Liver (tissue), 9 donors: ENCODE data around the gene TTC34. TPM values are rescaled to one million over a fixed set of nuclear protein-coding genes. Genes with fewer than 3 reads are reported as not detected.

Experiments used
- DNase-seq: peaks from one replicate; pipeline ENCODE4 v3.0.0-alpha.2; 2017; ENCODE audit warnings: low spot score
- H3K27ac ChIP-seq, 2 donors: one replicate each; pipeline ENCODE4 v1.7.0; 2013; ENCODE audit warnings: inconsistent platforms in 2 of 2, low read length in 2 of 2, control low read depth in 1 of 2, low read depth in 1 of 2, mild to moderate bottlenecking in 1 of 2
- H3K27me3 ChIP-seq, 4 donors: one replicate each; pipeline versions ENCODE4 v1.6.1 to v1.7.0; 2013; ENCODE audit warnings: low read length in 3 of 4, inconsistent platforms in 1 of 4, mild to moderate bottlenecking in 1 of 4, moderate library complexity in 1 of 4; ENCODE audit not compliant: control insufficient read depth in 4 of 4, insufficient read depth in 4 of 4
- H3K36me3 ChIP-seq, 4 donors: one replicate each; pipeline versions ENCODE4 v1.6.1 to v1.7.0; 2013; ENCODE audit warnings: low read length in 3 of 4, mild to moderate bottlenecking in 3 of 4, low read depth in 1 of 4, moderate library complexity in 1 of 4; ENCODE audit not compliant: control insufficient read depth in 4 of 4, insufficient read depth in 3 of 4
- H3K4me1 ChIP-seq, 4 donors: one replicate each; pipeline versions ENCODE4 v1.6.1 to v1.7.0; 2013; ENCODE audit warnings: low read length in 3 of 4, mild to moderate bottlenecking in 3 of 4, moderate library complexity in 1 of 4; ENCODE audit not compliant: control insufficient read depth in 4 of 4, insufficient read depth in 4 of 4
- H3K4me3 ChIP-seq, 3 donors: one replicate each; pipeline versions ENCODE4 v1.6.1 to v1.7.0; 2013; ENCODE audit warnings: low read length in 3 of 3, control low read depth in 1 of 3, low read depth in 1 of 3, mild to moderate bottlenecking in 1 of 3
- H3K9ac ChIP-seq, 2 donors: one replicate each; pipeline ENCODE4 v1.7.0; 2013; ENCODE audit warnings: low read length in 2 of 2, mild to moderate bottlenecking in 2 of 2, moderate library complexity in 2 of 2, control low read depth in 1 of 2, low read depth in 1 of 2
- H3K9me3 ChIP-seq, 4 donors: one replicate each; pipeline versions ENCODE4 v1.6.1 to v1.7.0; 2013; ENCODE audit warnings: low read length in 3 of 4; ENCODE audit not compliant: control insufficient read depth in 4 of 4
- ATF3 ChIP-seq: IDR thresholded peaks from 2 replicates; pipeline ENCODE4 v1.6.1; 2016; ENCODE audit warnings: antibody characterized with exemption
- CTCF ChIP-seq: fragments of 150-350 bp; IDR thresholded peaks from 2 replicates; pipeline ENCODE4 v1.5.1; 2017; ENCODE audit warnings: improper control_type of control experiment, low read depth, low read length; ENCODE audit not compliant: missing input control
- EGR1 ChIP-seq, 2 donors: IDR thresholded peaks; 2 replicates each; pipeline ENCODE4 v1.6.1; 2016 to 2018; ENCODE audit warnings: antibody characterized with exemption in 2 of 2, low read depth in 2 of 2
- FOXA1 ChIP-seq: IDR thresholded peaks from 2 replicates; pipeline ENCODE4 v1.6.1; 2016; ENCODE audit warnings: antibody characterized with exemption
- FOXA2 ChIP-seq: IDR thresholded peaks from 2 replicates; pipeline ENCODE4 v1.6.1; 2016; ENCODE audit warnings: antibody characterized with exemption
- GABPA ChIP-seq, 2 donors: IDR thresholded peaks in 1 of 2; conservative IDR thresholded peaks in 1 of 2; 2 replicates each; pipeline ENCODE4 v1.6.1; 2016; ENCODE audit warnings: antibody characterized with exemption in 2 of 2, mild to moderate bottlenecking in 1 of 2, moderate library complexity in 1 of 2
- HNF4A ChIP-seq, 2 donors: conservative IDR thresholded peaks; 2 replicates each; pipeline ENCODE4 v1.6.1; 2016; ENCODE audit warnings: antibody characterized with exemption in 2 of 2, mild to moderate bottlenecking in 2 of 2
- HNF4G ChIP-seq: IDR thresholded peaks from 2 replicates; pipeline ENCODE4 v1.6.1; 2016; ENCODE audit warnings: antibody characterized with exemption
- JUND ChIP-seq, 2 donors: IDR thresholded peaks; 2 replicates each; pipeline ENCODE4 v1.6.1; 2016; ENCODE audit warnings: antibody characterized with exemption in 2 of 2
- MAX ChIP-seq: IDR thresholded peaks from 2 replicates; pipeline ENCODE4 v1.6.1; 2016; ENCODE audit warnings: antibody characterized with exemption
- NR2F2 ChIP-seq: IDR thresholded peaks from 2 replicates; pipeline ENCODE4 v1.6.1; 2016; ENCODE audit warnings: antibody characterized with exemption
- RAD21 ChIP-seq, 2 donors: IDR thresholded peaks; 2 replicates each; pipeline ENCODE4 v1.6.1; 2016; ENCODE audit warnings: antibody characterized with exemption in 2 of 2, mild to moderate bottlenecking in 2 of 2
- REST ChIP-seq: IDR thresholded peaks from 2 replicates; pipeline ENCODE4 v1.6.1; 2016; ENCODE audit warnings: antibody characterized with exemption, mild to moderate bottlenecking
- RXRA ChIP-seq, 2 donors: IDR thresholded peaks; 2 replicates each; pipeline ENCODE4 v1.6.1; 2017 to 2018; ENCODE audit warnings: antibody characterized with exemption in 2 of 2, mild to moderate bottlenecking in 1 of 2
- SP1 ChIP-seq: IDR thresholded peaks from 2 replicates; pipeline ENCODE4 v1.6.1; 2018; ENCODE audit warnings: antibody characterized with exemption, mild to moderate bottlenecking
- TAF1 ChIP-seq: conservative IDR thresholded peaks from 2 replicates; pipeline ENCODE4 v1.6.1; 2016; ENCODE audit warnings: antibody characterized with exemption, mild to moderate bottlenecking
- YY1 ChIP-seq: IDR thresholded peaks from 2 replicates; pipeline ENCODE4 v1.6.1; 2016; ENCODE audit warnings: antibody characterized with exemption, mild to moderate bottlenecking
- ZBTB33 ChIP-seq: IDR thresholded peaks from 2 replicates; pipeline ENCODE4 v1.6.1; 2016; ENCODE audit warnings: antibody characterized with exemption
- WGBS: extraction: QIAGEN DNeasy Blood & Tissue Kit; methylation state at CpG from one replicate; pipeline ENCODE4 v1.1.7; 2013; 5-methylcytosine and 5-hydroxymethylcytosine counted together
- polyA plus RNA-seq, 2 donors: library from polyadenylated mRNA; stranded (reverse) in 1 of 2; unstranded in 1 of 2; fragments of 200-250 nt in 1 of 2; fragments of >200 nt in 1 of 2; fragmentation: Nextera tagmentation in 1 of 2; extraction: Ambion mirVana in 1 of 2; gene quantifications; one replicate each; pipeline versions ENCODE4 v1.2.1 to v1.2.3, GENCODE V29; 2013 to 2015
- total RNA-seq, 2 donors: library from RNA; depleted of rRNA; stranded (reverse); fragments of >200 nt; gene quantifications; one replicate each; pipeline ENCODE4 v1.2.3, GENCODE V29; 2014
- donor health status: healthy.
- donor health status: healthy.
- donor health status: healthy.
- donor health status: healthy.
- donor health status: healthy.

Gene TTC34
- total and polyA plus RNA-seq, 4 donors: 0.01 to 0.25 (median 0.08) TPM; not detected in 1

- TF ChIP-seq MAX: no peak
- no peak for TF ChIP-seq ZBTB33
- no peak for TF ChIP-seq HNF4A (conservative IDR thresholded peaks at IDR 0.05)
These were observed 167.5 kb downstream of the TTC34 start (continued) for GRCh38 chr1:2633936-2634491.

- DNase-seq: no peak
- no peak overlapping the region for H3K9ac ChIP-seq
- no peak overlapping the region for H3K4me3 ChIP-seq
- H3K27me3 ChIP-seq: peaks cover 0 to 1% (median 0%) of the 10 kb centered on the region in 4 donors
- H3K36me3 ChIP-seq: no peaks in the 10 kb centered on the region
- H3K27ac ChIP-seq: no peak overlapping the region
- H3K4me1 ChIP-seq: no peaks in the 10 kb centered on the region
- H3K9me3 ChIP-seq: peaks cover 0 to 15% (median 8%) of the 10 kb centered on the region in 4 donors
- 87% methylated on average over 12 of the region's 12 CpGs for WGBS
- TF ChIP-seq NR2F2: no peak
- no peak for TF ChIP-seq CTCF
- TF ChIP-seq TAF1: no peak
- no peak for TF ChIP-seq FOXA1
- TF ChIP-seq YY1: no peak
- TF ChIP-seq GABPA (IDR thresholded peaks at IDR 0.05 in 1 of 2, conservative IDR thresholded peaks at IDR 0.05 in 1 of 2): no peak
- no peak for TF ChIP-seq FOXA2
- TF ChIP-seq ZBTB33: no peak
- no peak for TF ChIP-seq RAD21 (IDR thresholded peaks at IDR 0.05)
- no peak for TF ChIP-seq RXRA (IDR thresholded peaks at IDR 0.05)
- no peak for TF ChIP-seq HNF4G
- TF ChIP-seq HNF4A (conservative IDR thresholded peaks at IDR 0.05): no peak
- no peak for TF ChIP-seq REST
- TF ChIP-seq EGR1 (IDR thresholded peaks at IDR 0.05; ENCODE audit: low read depth in 2 of 2): no peak
- TF ChIP-seq SP1: no peak
- no peak for TF ChIP-seq JUND (IDR thresholded peaks at IDR 0.05)
- no peak for TF ChIP-seq MAX
- no peak for TF ChIP-seq ATF3
These were observed 168.0 kb downstream of the TTC34 start for GRCh38 chr1:2633366-2633935.
